ENCODE results near the gene HPD. TPM values are rescaled to one million over a fixed set of nuclear protein-coding genes. Genes with fewer than 3 reads are reported as not detected.
A peak's percentile ranks its signal among the peaks of the same experiment; 100 is the strongest.

HPD gene
- total and polyA plus RNA-seq, 2 experiments from 2014 or later = 20.9 to 35.8 TPM

- H3K27me3 ChIP-seq = no peaks in the 10 kb centered on the region
- no peak overlapping the region for H3K4me3 ChIP-seq
Measured at GRCh38 chr12:121796855-121797751, 61.6 kb downstream of the HPD start.

GRCh38 chr12:121795034-121795968 lies 63.4 kb downstream of the HPD start:
- TF ChIP-seq CTCF (IDR thresholded peaks at IDR 0.05; ENCODE audit: poor library complexity) (peak; percentile 92), EZH2phosphoT487 (IDR thresholded peaks at IDR 0.05; ENCODE audit: low read depth, severe bottlenecking, unreplicated experiment) (no peak)
- Histone ChIP-seq H3K36me3 (replicated peaks; ENCODE audit: insufficient read depth, low read depth) (no peaks in the 10 kb centered on the region), H4K20me1 (ENCODE audit: insufficient read depth, poor library complexity, severe bottlenecking) (peaks cover 25% of the 10 kb centered on the region), H3K79me2 (peaks cover 61% of the 10 kb centered on the region), H3K27me3 (no peaks in the 10 kb centered on the region), H3K9me2 (replicated peaks; ENCODE audit: insufficient read depth) (no peaks in the 10 kb centered on the region), H3K9me3 (ENCODE audit: low read depth) (no peaks in the 10 kb centered on the region), H3K27ac (peak overlapping the region; percentile 100), H2AFZ (no peak overlapping the region), H3K4me2 (peak overlapping the region; percentile 96), H3K4me1 (ENCODE audit: insufficient read depth) (peaks cover 50% of the 10 kb centered on the region), H3K4me3 (no peak overlapping the region)
- peak; percentile 89 for DNase-seq (ENCODE audit: low spot score)
- WGBS (ENCODE audit: low lambda C conversion rate, missing lambda C conversion rate) = 48% methylated on average over 15 of the region's 15 CpGs

More at GRCh38 chr12:121796855-121797751, 61.6 kb downstream of the HPD start:
- WGBS (ENCODE audit: low lambda C conversion rate, missing lambda C conversion rate) = 28% methylated on average over 39 of the region's 39 CpGs
- peaks cover 62% of the 10 kb centered on the region for H3K79me2 ChIP-seq
- H3K4me2 ChIP-seq = peak overlapping the region; percentile 96
- H3K9me3 ChIP-seq (ENCODE audit: low read depth) = no peaks in the 10 kb centered on the region
- H3K9me2 ChIP-seq (replicated peaks; ENCODE audit: insufficient read depth) = no peaks in the 10 kb centered on the region
- peaks cover 54% of the 10 kb centered on the region for H3K4me1 ChIP-seq (ENCODE audit: insufficient read depth)
- peak; percentile 24 for TF ChIP-seq CTCF (IDR thresholded peaks at IDR 0.05; ENCODE audit: poor library complexity)
- no peak for TF ChIP-seq EZH2 (IDR thresholded peaks at IDR 0.05; ENCODE audit: borderline replicate concordance)
- H3K27ac ChIP-seq = peak overlapping the region; percentile 100
- H3K36me3 ChIP-seq (replicated peaks; ENCODE audit: insufficient read depth, low read depth) = no peaks in the 10 kb centered on the region
- H2AFZ ChIP-seq = no peak overlapping the region
- peak; percentile 96 for DNase-seq (ENCODE audit: low spot score)
- H4K20me1 ChIP-seq (ENCODE audit: insufficient read depth, poor library complexity, severe bottlenecking) = peaks cover 25% of the 10 kb centered on the region

GRCh38 chr12:121794534-121795033 lies 64.1 kb downstream of the HPD start:
- H4K20me1 ChIP-seq (ENCODE audit: insufficient read depth, poor library complexity, severe bottlenecking) = peaks cover 25% of the 10 kb centered on the region
- no peaks in the 10 kb centered on the region for H3K27me3 ChIP-seq
- peak overlapping the region; percentile 100 for H3K27ac ChIP-seq
- DNase-seq (ENCODE audit: low spot score) = no peak
- peak overlapping the region; percentile 96 for H3K4me2 ChIP-seq
- peaks cover 64% of the 10 kb centered on the region for H3K79me2 ChIP-seq
- H3K4me3 ChIP-seq = no peak overlapping the region
- H2AFZ ChIP-seq = no peak overlapping the region
- H3K9me2 ChIP-seq (replicated peaks; ENCODE audit: insufficient read depth) = no peaks in the 10 kb centered on the region
- 6% methylated on average over 13 of the region's 13 CpGs for WGBS (ENCODE audit: low lambda C conversion rate, missing lambda C conversion rate)
- H3K9me3 ChIP-seq (ENCODE audit: low read depth) = no peaks in the 10 kb centered on the region
- no peaks in the 10 kb centered on the region for H3K36me3 ChIP-seq (replicated peaks; ENCODE audit: insufficient read depth, low read depth)
- TF ChIP-seq EZH2 (IDR thresholded peaks at IDR 0.05; ENCODE audit: borderline replicate concordance) (no peak), CTCF (IDR thresholded peaks at IDR 0.05; ENCODE audit: poor library complexity) (no peak), EZH2phosphoT487 (IDR thresholded peaks at IDR 0.05; ENCODE audit: low read depth, severe bottlenecking, unreplicated experiment) (no peak)
- H3K4me1 ChIP-seq (ENCODE audit: insufficient read depth) = peaks cover 50% of the 10 kb centered on the region
